Measurements from ENCODE around the gene GDF2. TPM values are rescaled to one million over a fixed set of nuclear protein-coding genes. Genes with fewer than 3 reads are reported as not detected.

Gene GDF2
- total RNA-seq, 2 donors from 2014 or later, result not detected

DNA sequence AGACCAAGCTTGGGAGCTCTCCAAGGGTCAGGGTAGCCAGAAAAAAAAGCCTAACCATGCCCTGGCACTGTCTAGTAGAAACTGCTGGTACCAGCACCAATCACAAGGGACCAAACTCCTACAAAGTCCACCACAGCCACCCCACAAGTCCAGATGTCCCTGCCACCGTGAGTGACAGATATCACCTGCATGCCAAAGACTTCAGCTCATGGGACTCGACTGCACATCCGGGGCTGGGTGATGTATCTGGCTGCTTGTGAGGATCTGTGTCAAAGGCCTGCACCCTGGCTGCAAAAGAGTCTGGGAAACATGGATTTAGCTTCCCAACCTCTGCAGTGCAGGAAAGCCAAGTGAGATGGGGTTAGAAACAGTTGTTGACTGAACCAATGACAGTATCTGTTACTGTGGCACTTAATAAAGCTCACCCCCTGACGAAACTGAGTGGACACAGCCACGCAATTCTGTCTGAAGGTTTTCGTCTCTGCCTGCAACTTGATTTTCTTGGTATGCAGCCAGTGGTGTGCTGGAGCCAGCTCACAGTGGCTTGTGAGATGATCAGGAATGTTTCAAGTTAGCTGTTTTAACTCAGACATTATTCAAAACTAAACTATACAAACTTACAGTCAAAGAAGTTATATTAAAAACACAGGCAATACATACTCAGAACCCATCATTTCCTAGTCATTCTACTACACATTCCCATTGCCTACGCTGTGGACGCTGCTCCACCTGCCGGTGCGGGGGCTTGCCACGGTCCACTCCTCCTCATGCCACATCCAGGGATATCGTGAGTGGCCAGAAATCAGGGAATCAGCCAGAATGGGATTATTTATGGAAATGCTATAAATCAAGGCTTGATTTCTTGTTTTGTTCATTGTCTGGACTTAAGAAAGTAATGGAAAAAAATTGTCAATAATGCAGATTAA, 52.6 kb downstream of the GDF2 start:
- Histone ChIP-seq H3K27me3 (replicated peaks; ENCODE audit: insufficient read depth) (no peaks in the 10 kb centered on the region), H3K9me3 (no peaks in the 10 kb centered on the region), H3K27ac (no peak overlapping the region), H3K4me3 (no peak overlapping the region), H3K4me1 (ENCODE audit: control insufficient read depth in 1 of 2, low read depth in 2 of 2) (peaks cover 0 to 13% of the 10 kb centered on the region in 2 donors), H3K36me3 (no peaks in the 10 kb centered on the region)
- no peak for ATAC-seq (ENCODE audit: insufficient number of reproducible peaks, low FRiP score, low read depth)
- no peak for TF ChIP-seq CTCF (IDR thresholded peaks at IDR 0.05)
- DNase-seq (ENCODE audit: low spot score), result no peak

GRCh38 chr10:47376522-47377220, 54.4 kb downstream of the GDF2 start:
- DNase-seq (ENCODE audit: low spot score), result no peak
- no peak for ATAC-seq (ENCODE audit: insufficient number of reproducible peaks, low FRiP score, low read depth)
- H3K4me3 ChIP-seq, result no peak overlapping the region
- H3K27ac ChIP-seq, result no peak overlapping the region
- no peaks in the 10 kb centered on the region for H3K36me3 ChIP-seq
- H3K9me3 ChIP-seq, result no peaks in the 10 kb centered on the region
- no peaks in the 10 kb centered on the region for H3K27me3 ChIP-seq (replicated peaks; ENCODE audit: insufficient read depth)
- H3K4me1 ChIP-seq (ENCODE audit: control insufficient read depth in 1 of 2, low read depth in 2 of 2), result peaks cover 0 to 13% of the 10 kb centered on the region in 2 donors
- TF ChIP-seq CTCF (IDR thresholded peaks at IDR 0.05), result no peak

Other genes starting within 250 kb of the GDF2 start
- 1 to 10 TPM; 2.4 to 2.5 TPM for gene GDF10, start 22.3 kb upstream of the GDF2 start, total RNA-seq
- gene RBP3, start 25.9 kb downstream of the GDF2 start, total RNA-seq, result not detected
- gene ZNF488, start 61.8 kb downstream of the GDF2 start, total RNA-seq, result not detected
- gene ANXA8, start 161.7 kb downstream of the GDF2 start, total RNA-seq, result not detected
- gene FAM25G, start 169.2 kb downstream of the GDF2 start, total RNA-seq, result not detected
- gene AGAP9, start 201.2 kb downstream of the GDF2 start, total RNA-seq, result 10 to 100 TPM in 1 of 2 donors, 1 to 10 TPM in 1; 8.9 to 13.9 TPM

Data from thoracic aorta (tissue), 2 donors.